Measurements from ENCODE around the gene ELP4. TPM values are rescaled to one million over a fixed set of nuclear protein-coding genes. Genes with fewer than 3 reads are reported as not detected.
"Not testable (repeated sequence)": the region's sequence is repeated elsewhere in the genome, so short reads cannot be mapped to it uniquely, and the experiment has no call there.

ELP4 gene
- total RNA-seq, 6 experiments from 2014 or later: 7.3 to 16.4 (median 9.2) TPM

GRCh38 chr11:31692466-31692865 lies 182.9 kb downstream of the ELP4 start:
- WGBS (ENCODE audit: insufficient coverage, low coverage, low lambda C conversion rate, missing lambda C conversion rate): 80% methylated on average over 2 of the region's 2 CpGs
- no peak for ATAC-seq
- intact Hi-C loops (cut with DNase I): no loop called here

GRCh38 chr11:31697049-31697448 lies 187.5 kb downstream of the ELP4 start:
- H3K9me3 ChIP-seq; H3K36me3 ChIP-seq; H3K27me3 ChIP-seq; ATAC-seq; intact Hi-C loops (cut with DNase I); DNase-seq; H3K27ac ChIP-seq; H3K4me3 ChIP-seq; H3K4me1 ChIP-seq: not testable (repeated sequence)
- 64% methylated on average over 1 of the region's 1 CpG for WGBS (ENCODE audit: insufficient coverage, low coverage, low lambda C conversion rate, missing lambda C conversion rate)

More at GRCh38 chr11:31692466-31692865, 182.9 kb downstream of the ELP4 start:
- no peak for TF ChIP-seq POLR2A (IDR thresholded peaks at IDR 0.05)
- no peak for TF ChIP-seq CTCF (IDR thresholded peaks at IDR 0.05)
- Histone ChIP-seq H3K27me3 (no peaks in the 10 kb centered on the region), H3K9me3 (no peaks in the 10 kb centered on the region), H3K27ac (no peak overlapping the region), H3K4me3 (no peak overlapping the region), H3K36me3 (no peaks in the 10 kb centered on the region), H3K4me1 (no peaks in the 10 kb centered on the region)
- DNase-seq: no peak

GRCh38 chr11:31699066-31699465 lies 189.5 kb downstream of the ELP4 start:
- Histone ChIP-seq H3K4me3 (no peak overlapping the region), H3K9me3 (no peaks in the 10 kb centered on the region), H3K27ac (no peak overlapping the region), H3K4me1 (no peaks in the 10 kb centered on the region), H3K27me3 (no peaks in the 10 kb centered on the region), H3K36me3 (no peaks in the 10 kb centered on the region)
- TF ChIP-seq CTCF (IDR thresholded peaks at IDR 0.05) (no peak), POLR2A (IDR thresholded peaks at IDR 0.05) (no peak)
- intact Hi-C loops (cut with DNase I): no loop called here
- WGBS (ENCODE audit: insufficient coverage, low coverage, low lambda C conversion rate, missing lambda C conversion rate): 77% methylated on average over 1 of the region's 1 CpG
- DNase-seq: no peak
- no peak for ATAC-seq

DNA sequence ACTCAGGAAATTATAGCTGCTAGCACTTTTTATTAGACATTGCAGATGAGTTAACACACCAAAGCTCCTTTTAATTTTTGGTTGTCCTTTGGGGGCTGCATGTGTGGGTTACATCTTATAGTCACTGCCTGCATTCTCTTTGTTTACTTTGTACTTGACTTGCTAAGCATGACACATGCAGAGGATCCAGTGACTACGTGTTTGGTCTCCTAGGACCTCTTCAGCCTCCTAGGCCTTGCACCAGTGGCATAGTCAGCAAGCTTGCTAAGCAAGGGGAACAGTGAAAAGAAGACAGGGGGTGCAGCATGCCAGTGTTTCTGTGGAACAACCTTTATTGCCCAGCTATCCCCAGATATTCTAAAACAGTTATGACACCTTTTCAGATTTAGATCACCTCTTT lies 193.4 kb downstream of the ELP4 start:
- TF ChIP-seq CTCF (IDR thresholded peaks at IDR 0.05) (no peak), POLR2A (IDR thresholded peaks at IDR 0.05) (no peak)
- Histone ChIP-seq H3K4me3 (no peak overlapping the region), H3K27me3 (no peaks in the 10 kb centered on the region), H3K4me1 (no peaks in the 10 kb centered on the region), H3K27ac (no peak overlapping the region), H3K9me3 (no peaks in the 10 kb centered on the region), H3K36me3 (no peaks in the 10 kb centered on the region)
- DNase-seq (no peak), ATAC-seq (no peak)
- intact Hi-C loops (cut with DNase I): no loop called here
- 91% methylated on average over 1 of the region's 1 CpG for WGBS (ENCODE audit: insufficient coverage, low coverage, low lambda C conversion rate, missing lambda C conversion rate)

GRCh38 chr11:31706357-31706756 lies 196.8 kb downstream of the ELP4 start:
- H3K27ac ChIP-seq: no peak overlapping the region
- 100% methylated on average over 1 of the region's 1 CpG for WGBS (ENCODE audit: insufficient coverage, low coverage, low lambda C conversion rate, missing lambda C conversion rate)
- H3K4me3 ChIP-seq: no peak overlapping the region
- H3K9me3 ChIP-seq: no peaks in the 10 kb centered on the region
- intact Hi-C loops (cut with DNase I): no loop called here
- H3K4me1 ChIP-seq: no peaks in the 10 kb centered on the region
- no peaks in the 10 kb centered on the region for H3K36me3 ChIP-seq
- no peaks in the 10 kb centered on the region for H3K27me3 ChIP-seq
- TF ChIP-seq POLR2A (IDR thresholded peaks at IDR 0.05) (no peak), CTCF (IDR thresholded peaks at IDR 0.05) (no peak)
- ATAC-seq (no peak), DNase-seq (no peak)
